NCI-H1417 treated with DMSO at 0.1 percent for 48 hours (cell line): ENCODE data around the gene OR5B12.
"Not testable (repeated sequence)": the region's sequence is repeated elsewhere in the genome, so short reads cannot be mapped to it uniquely, and the experiment has no call there.

Experiments used
- DNase-seq: peaks from one replicate; lab custom pipeline; 2025; lab: John Stamatoyannopoulos, UW

The OR5B12 gene

DNA sequence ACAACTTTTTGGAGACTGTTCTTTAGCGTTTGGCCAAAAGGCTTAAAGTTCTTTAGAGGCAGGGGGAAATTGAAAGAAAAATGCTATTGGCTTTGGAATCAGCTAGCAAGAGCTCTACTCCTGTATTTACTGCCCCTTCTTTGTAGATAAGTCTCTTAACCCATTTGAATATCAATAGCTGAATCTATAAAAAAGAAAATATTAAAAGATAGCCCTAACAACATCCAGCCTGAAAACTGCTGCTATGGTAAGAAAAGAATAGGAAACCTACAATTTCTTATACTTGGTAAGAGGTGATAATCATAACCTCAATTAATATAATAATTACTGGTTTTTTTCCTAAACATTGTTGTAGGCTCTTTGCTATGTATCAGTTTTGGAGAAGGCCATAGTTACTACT lies at the start of gene OR5B12:
TSS of gene OR5B12 (minus strand) at position 101 of the 400 bp plus-strand sequence. CDS start 2,085 bp downstream, outside the sequence.
- no peak for DNase-seq

DNA sequence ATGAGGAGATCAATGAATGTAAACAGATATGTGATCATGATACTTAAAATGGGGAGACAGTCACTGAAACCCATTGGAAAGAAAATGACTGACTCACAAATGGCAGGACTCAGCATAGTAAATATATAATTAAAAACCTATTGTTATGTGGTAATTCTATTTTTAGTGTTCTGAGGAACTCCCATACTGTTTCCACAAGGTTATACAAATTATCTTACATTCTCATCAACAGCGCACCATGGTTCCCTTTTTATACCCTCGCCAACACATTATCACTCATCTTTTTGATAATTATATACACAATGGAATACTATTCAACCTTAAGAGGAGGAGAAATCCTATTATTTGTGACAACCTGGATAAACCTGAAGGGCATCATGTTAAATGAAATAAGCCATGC lies 48.8 kb upstream of the OR5B12 start:
- no peak for DNase-seq

DNA sequence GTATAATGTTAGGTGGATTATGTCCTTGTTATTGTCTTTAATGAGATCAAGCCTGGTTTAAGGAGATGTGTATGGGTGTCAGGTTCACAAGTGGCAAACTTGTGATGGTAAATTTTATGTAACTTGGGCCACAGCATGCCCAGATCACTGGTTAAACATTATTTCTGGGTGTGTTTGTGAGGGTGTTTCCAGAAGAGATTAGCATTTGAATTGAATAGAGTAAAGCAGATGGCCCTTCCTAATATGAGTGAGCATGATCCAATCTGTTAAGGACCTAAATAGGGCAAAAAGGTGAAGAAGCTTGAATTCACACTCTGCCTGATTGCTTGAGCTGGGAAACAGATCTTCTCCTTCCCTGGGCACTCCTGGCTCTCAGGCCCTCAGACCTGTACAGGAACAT lies 45.1 kb upstream of the OR5B12 start:
- DNase-seq = no peak

DNA sequence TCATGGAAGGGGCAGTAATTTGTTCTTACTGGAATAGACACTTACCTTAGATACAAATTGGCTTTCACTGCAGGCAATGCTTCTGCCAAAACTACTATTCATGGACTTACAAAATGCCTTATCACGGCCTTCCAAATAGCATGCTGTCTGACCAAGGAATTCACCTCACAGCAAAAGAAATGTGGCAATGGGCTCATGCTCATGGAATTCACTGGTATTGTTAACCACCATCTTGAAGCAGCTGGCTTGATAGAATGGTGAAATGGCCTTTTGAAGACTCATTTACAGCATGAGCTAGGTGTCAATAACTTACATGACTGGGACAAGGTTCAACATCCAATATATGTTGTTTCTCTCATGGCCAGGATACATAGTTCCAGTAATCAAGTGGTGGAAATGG lies 43.9 kb upstream of the OR5B12 start:
- DNase-seq = no peak

DNA sequence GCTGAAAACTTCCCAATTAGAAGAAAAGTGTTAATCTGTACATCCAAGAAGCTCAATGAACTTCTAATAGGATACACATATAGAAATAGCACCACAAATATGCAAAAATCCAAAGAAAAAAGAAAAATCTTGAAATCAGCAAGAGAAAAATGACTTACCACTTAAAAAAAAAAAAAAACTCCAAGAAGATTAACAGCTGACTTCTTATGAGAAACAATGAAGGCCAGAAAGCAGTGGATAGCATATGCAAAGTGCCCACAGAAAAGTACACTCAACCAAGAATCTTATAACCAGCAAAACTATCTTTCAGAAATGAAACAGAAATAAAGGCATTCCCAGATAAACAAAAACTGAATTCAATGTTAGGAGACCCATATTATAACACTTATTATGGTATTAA lies 29.9 kb upstream of the OR5B12 start:
- DNase-seq = no peak

DNA sequence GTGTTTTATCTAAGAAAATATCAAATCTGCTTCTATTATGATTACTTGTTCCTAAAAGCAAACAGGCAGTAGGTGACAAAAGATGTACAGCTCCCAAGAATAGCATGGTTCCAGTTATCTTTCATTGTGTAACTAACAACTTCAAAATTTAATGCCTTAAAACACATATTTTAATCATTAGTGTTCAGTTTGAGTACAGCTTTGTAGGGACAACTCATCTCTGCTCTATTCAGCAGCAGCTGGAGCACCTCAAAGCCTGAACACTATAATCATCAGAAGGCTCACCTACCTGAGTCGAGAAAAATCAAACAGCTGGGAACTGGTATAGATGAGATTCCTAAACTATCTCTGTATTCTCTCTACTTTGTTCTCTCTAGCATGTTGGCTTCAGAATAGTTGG lies 24.3 kb upstream of the OR5B12 start:
- no peak for DNase-seq

DNA sequence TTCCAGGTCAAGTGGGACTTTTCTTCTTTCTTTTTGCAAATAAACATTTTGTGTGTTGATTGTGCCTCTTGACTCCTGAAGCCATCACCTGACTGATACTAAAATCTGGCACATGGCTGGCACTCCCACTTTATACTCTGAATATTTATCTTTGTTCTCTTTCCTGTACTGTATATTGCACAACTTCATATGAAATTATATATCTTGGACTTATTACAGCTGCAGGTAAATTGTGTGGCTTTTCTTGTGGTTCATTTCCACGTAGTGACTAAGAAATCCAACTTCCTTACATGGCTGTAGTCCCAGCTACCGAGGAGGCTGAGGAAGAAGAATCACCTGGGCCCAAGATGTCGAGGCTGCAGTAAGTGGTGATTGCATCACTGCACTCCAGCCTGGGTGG lies 23.7 kb upstream of the OR5B12 start:
- no peak for DNase-seq

DNA sequence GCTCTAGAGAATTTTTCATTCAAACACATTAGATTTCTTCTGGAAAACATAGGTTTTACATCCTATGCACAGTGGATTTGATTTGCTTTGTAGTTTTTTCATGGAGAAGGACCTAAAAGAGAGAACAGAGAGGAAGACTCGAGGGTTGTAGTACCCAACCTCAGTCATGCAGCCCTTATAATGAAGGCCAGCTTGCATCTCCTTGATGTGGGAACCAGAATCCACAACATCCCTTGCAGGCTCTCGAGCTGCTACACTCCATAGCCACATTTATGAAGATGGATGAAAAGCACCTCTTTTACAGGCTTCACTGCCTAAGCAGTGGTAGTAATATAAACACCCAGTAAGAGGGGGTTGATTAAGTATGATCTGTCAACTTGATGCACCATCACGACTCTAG lies 9.5 kb upstream of the OR5B12 start:
- no peak for DNase-seq

DNA sequence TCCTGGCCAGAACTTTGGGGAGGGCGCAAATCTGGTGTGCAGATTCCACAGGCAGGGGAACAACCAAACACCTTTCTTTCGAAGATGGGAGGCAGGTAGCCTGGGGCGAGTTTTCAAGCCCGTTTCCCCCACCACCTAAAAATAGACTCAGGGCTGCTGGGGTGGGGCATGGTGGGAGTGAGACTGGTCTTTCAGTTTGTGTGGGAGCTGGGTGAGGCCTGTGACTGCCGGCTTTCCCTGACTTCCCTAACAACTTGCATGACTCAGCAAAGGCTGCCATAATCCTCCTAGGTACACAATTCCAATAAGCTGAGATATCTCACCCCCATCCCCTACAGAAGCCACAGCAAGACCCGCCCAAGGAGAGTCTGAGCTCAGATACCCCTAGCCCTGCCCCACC lies 4.3 kb upstream of the OR5B12 start:
- DNase-seq = no peak

DNA sequence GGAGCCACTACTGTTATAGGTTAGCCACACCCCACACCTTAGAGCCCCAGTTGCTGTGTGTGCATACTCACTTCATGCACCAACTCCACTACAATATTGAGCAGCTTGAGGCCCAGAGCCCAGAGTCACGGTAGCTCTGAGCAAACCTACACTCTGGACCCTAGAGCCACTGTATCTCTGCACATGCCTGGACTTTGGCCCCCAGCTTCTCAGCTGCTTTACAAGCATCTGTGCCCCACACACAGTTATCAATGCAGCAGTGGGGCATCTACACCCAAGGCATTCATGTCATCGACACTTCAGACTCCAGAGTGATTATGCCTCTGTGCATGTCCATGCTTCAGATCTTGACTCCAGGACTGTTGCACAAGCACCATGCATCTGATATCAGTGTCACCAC lies 2.3 kb upstream of the OR5B12 start:
- DNase-seq = no peak

DNA sequence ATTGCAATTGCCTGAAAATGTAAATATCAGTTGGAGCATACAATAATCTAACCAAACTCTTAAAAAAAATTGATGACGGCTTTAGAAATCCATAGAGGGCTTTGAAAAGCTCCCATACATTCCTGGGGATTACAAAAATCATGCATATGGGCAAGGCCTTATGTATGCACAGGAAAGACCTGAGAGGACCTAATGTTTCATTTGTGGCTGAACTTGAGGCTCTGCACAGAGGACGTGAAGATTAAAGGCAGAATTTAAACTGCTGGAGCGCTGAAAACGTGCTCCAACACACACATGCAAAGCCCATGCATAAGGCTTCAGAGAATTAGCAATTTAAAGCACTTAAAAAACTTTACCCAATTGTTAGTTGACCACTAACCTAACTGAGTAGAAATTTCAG lies 3.5 kb downstream of the OR5B12 start:
- no peak for DNase-seq

DNA sequence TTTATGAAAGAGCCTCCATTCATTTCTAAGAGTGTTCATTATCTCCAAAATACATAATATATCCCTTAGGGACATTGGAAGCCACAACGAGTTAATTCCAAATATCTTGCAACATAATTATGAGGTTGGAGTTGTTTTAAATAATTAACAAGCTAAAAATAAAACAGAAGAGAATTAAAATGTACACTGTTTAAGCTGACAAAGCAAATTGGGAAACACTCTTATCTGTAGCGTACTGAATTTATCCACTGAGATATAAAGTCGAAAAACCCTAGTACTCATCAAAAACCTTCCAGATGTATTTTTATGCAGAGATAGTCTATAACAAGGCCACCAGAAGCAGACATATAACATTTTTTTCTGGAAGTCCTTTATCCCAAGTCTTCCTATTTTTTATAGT lies 7.8 kb downstream of the OR5B12 start:
- DNase-seq = no peak

DNA sequence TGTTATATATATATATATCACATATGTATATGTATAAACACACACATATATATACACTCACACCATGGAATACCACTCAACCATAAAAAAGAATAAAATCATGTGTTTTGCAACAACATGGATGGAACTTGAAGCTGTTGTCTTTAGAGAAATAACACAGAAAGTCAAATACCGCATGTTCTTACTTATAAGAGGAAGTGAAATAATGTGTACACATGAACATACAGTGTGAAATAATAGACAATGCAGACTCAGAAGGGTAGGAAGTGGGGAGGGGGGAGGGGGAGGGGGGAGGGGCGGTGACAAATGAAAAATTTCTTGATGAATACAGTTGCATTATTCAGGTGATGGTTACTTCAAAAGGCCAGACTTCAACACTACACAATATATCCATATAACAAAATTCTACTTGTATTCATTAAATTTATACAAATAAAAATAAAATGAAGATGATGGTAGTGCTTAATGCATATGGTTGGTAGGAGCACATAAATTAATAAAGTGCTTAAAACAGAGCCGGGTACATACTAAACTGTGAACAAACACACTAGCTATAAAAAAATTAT lies 8.3 kb downstream of the OR5B12 start:
- DNase-seq = no peak

DNA sequence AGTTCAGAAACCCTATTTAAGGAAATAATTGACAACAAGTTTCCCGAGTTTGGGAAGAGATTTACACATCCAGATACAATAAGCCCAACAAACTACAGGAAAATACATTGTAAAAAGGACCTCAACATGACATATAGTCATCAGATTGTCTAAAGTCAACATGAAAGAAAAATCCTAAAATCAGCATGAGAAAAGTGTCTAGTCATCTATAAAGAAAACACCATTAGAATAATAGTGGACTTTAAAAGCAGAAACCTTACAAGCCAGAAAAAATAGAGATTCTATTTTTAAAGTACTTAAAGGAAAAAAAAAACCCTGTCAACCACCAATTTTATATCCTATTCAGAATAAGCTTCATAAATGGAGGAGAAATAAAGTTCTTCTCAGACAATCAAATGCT lies 12.8 kb downstream of the OR5B12 start:
- no peak for DNase-seq

DNA sequence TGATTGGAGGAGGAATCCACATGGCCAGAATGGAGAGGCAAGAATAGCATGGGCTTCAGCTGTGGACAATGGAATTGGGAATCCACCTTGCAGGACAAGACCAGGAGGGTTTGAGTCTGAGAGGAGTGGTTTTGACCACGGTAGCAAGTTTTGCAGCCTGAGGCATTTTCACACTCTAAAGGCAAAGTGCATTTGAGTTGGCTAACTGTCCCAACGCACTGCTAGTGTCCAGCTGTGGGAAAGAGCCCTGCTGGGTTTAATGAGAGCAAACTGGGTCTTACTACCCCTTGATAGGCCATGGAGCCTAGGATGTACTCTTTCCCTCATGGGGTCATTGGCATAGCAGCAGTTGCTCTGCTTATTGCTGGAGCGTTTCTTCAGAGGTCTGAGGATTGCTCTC lies 14.0 kb downstream of the OR5B12 start, which contains the start of gene OR5B2:
TSS of gene OR5B2 (minus strand) at position 101 of the 400 bp plus-strand sequence. CDS start 4,860 bp downstream, outside the sequence.
- no peak for DNase-seq

DNA sequence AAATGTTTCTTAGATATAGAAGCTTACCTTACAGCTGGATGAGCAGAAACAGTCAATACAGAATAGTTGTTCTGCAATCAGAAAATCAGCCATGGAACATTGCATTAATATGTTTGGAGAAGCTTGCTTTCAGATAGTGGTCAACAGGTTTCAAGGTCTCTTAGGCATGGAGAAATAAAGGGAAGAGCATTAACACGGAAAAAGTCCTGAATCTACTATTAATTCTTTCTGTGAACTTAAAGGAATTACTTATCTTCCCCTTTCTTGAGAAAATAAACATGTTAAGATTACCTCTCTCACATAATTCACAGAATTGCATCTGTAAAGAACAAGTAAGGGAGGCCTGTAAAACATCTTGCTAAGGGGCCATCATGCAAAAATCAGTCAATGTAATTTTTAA lies 35.3 kb downstream of the OR5B12 start, which contains the start of gene OR5B3:
TSS of gene OR5B3 (minus strand) at position 101 of the 400 bp plus-strand sequence. CDS start 3,465 bp downstream, outside the sequence.
- no peak for DNase-seq

DNA sequence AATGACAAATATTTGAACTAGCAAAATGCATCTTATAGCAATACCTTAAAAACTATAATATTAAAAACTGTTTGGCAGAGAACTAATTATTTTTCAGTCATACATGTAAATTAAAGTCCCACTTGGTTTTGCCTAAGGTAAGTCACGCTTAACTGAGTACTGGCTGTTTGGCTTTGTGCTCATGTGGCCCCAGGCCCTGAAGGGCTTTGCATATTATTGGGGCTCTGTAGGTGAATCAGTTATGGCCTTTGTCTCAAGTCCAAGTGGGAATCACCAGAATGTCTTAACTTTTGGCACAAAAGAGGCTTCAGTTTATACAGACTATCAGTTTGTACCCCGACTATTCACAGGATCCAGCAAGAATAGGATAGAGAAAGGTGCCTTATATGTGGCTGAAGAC lies 42.4 kb downstream of the OR5B12 start:
- not testable (repeated sequence) for DNase-seq

DNA sequence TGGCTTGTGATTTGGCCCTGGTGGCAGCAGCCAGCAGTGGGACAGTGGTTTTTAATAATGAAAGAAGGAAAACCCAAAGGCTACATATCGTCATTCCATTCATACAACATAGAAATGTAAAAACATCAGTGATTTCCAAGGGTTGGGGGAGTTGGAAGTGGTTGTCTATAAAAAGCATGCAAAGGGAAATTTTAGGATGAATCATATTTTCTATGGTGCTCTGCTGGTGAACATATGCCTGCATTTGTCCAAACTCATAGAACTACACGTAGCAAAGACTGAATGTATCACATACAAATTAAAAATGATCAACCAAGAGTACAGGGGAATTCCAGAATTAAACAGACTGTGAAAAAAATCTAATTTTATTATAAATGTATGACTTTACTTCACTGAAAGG lies 46.5 kb downstream of the OR5B12 start:
- no peak for DNase-seq

DNA sequence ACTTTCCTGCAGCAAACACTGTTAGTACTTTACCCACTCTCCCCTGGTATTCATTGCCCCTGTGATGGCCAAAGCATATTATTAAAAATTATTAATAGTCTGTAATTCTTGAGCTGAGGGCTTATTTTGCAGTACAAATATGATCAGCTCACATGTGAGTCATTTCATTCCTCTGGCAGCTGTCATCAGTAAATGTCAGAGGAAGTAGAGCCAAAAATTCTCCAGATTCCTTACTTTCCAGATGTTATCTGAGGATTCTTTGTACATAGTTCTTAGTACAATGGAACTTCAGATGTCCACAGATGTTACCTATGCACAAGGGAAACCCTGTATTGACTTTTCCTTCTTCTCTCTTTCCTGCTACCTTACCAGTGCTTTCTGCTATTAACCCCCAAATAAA lies 47.8 kb downstream of the OR5B12 start:
- DNase-seq = no peak

DNA sequence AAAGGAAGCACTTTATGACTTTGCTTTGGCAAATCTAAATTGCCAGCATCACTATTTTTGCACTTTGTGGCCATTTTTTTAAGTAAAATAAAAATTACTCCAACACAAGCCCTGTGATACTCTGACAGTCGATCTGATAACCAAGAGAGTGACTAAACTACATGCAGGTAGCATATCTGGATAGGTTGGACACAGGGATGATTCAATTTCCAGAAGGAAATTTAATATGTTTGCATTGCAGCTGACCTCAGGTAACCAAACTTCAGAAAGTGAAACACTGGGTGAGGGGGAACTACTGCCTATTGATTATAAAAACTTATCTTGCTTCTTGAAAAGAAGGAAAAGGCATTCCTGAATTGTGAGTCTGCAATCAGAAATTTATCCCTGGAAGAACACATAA lies 49.3 kb downstream of the OR5B12 start:
- DNase-seq = no peak

DNA sequence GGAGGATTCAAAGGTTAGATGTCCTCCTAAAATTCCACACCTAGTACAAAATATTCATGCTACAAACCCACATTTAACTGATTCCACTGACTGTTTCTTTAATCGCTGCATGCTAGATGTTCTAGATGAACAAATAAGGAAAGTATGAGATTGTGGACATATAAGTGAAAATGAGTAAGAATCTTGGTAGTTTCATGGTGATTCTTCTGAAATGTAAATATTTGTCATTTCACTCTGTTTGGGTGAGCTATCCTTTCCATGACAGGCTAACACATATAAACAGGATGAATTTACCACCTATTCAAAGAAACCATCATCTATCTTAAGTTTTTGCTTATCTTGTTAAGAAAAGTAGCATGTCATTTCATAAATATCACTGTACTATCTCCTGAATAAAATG lies 50.2 kb downstream of the OR5B12 start:
- DNase-seq = no peak

DNA sequence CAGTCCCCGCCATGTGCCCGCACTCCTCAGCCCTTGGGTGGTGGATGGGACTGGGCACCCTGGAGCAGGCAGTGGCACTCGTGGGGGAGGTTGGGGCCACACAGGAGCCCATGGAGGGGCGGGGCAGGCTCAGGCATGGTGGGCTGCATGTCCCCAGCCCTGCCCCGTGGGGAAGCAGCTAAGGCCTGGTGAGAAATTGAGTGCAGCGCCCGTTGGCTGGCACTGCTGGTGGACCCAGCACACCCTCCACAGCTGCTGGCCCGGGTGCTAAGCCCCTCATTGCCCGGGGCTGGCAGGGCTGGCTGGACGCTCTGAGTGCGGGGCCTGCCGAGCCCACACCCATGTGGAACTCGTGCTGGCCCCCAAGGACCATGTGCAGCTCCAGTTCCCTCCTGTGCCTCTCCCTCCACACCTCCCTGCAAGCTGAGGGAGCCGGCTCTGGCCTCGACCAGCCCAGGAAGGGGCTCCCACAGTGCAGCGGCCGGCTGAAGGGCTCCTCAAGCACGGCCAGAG lies 51.4 kb downstream of the OR5B12 start:
- no peak for DNase-seq
